ENCODE results near the gene ADAMTS17. TPM values are rescaled to one million over a fixed set of nuclear protein-coding genes. Genes with fewer than 3 reads are reported as not detected.
A peak's percentile ranks its signal among the peaks of the same experiment; 100 is the strongest.

Gene ADAMTS17
- total RNA-seq, 1 donor from 2014 or later = 1.5 TPM

DNA sequence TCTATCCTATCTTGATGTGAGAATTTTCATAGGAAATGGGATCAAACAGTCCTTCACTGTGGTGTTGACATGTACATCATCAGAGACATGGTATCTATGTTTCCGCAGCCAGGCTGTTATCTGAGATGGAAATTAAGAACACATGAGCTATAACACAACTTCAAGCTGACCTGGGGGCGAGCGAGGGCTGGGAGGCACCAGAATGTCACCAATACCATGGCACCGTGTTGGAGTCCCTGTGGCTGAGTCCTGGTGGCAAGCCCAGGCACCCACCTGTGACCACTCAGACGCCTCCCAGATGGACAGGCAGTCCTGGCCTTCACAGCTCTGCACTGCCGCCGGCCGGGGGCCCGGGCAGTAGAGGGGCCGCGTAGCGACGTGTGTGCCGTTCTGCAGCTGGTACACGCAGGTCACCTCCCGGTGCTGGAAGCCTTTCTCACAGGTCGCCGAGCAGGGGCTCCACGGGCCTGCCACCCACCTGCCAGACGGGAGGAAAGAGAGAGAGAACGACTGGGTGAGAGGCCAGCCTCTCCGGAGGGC is 344.6 kb downstream of the ADAMTS17 start:
- Histone ChIP-seq H3K9ac (no peak overlapping the region), H2AFZ (replicated peaks) (no peak overlapping the region)
- peaks cover 50% of the 10 kb centered on the region for H3K4me1 Mint-ChIP-seq

DNA sequence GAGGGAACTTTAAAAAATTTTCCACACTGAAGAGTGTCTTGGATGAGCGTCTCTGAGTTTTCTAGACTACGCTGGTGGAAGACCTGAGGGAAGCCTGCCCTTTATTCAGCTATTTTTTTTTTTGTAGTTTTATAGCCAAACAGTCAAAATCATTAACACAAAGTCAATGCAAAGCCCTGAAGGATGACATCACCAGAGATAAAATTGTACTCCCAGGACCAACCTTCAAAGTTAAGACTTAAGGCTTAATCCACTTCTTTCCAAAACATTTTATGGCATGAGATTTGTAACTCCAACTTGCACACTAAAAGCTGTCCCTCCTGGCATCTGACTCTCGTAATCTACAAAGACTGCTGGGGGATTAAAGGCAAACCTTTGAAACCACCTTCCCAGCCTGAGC is 345.1 kb downstream of the ADAMTS17 start:
- Histone ChIP-seq H3K4me3 (no peak overlapping the region), H3K4me2 (no peak overlapping the region), H3F3A (ENCODE audit: low read depth) (peaks cover 11% of the 10 kb centered on the region), H4K20me1 (ENCODE audit: low read depth) (no peaks in the 10 kb centered on the region), H3K27ac (no peak overlapping the region), H3K79me2 (ENCODE audit: low read depth) (no peaks in the 10 kb centered on the region), H3K36me3 (no peaks in the 10 kb centered on the region), H3K4me1 (peaks cover 27% of the 10 kb centered on the region), H2AFZ (replicated peaks) (no peak overlapping the region), H3K27me3 (no peaks in the 10 kb centered on the region), H3K9ac (no peak overlapping the region), H3K9me3 (ENCODE audit: low read depth) (no peaks in the 10 kb centered on the region)
- Mint-ChIP-seq H3K27ac (no peak overlapping the region), H3K27me3 (ENCODE audit: insufficient read depth, low read depth) (peaks cover 16% of the 10 kb centered on the region), H3K4me3 (no peak overlapping the region), H3K9me3 (no peaks in the 10 kb centered on the region), H3K36me3 (no peaks in the 10 kb centered on the region), H3K4me1 (peaks cover 45% of the 10 kb centered on the region)
- TF ChIP-seq EZH2 (IDR thresholded peaks at IDR 0.05) = no peak
- TF ChIP-seq, protein P1, sequence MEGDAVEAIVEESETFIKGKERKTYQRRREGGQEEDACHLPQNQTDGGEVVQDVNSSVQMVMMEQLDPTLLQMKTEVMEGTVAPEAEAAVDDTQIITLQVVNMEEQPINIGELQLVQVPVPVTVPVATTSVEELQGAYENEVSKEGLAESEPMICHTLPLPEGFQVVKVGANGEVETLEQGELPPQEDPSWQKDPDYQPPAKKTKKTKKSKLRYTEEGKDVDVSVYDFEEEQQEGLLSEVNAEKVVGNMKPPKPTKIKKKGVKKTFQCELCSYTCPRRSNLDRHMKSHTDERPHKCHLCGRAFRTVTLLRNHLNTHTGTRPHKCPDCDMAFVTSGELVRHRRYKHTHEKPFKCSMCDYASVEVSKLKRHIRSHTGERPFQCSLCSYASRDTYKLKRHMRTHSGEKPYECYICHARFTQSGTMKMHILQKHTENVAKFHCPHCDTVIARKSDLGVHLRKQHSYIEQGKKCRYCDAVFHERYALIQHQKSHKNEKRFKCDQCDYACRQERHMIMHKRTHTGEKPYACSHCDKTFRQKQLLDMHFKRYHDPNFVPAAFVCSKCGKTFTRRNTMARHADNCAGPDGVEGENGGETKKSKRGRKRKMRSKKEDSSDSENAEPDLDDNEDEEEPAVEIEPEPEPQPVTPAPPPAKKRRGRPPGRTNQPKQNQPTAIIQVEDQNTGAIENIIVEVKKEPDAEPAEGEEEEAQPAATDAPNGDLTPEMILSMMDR (IDR thresholded peaks at IDR 0.05) = no peak
- no peak for TF ChIP-seq EZH2phosphoT487 (IDR thresholded peaks at IDR 0.05)
- DNase-seq (ENCODE audit: low spot score) = no peak

More for the DNA sequence above, 344.6 kb downstream of the ADAMTS17 start:
- Histone ChIP-seq H3K27me3 (no peaks in the 10 kb centered on the region), H3K9me3 (ENCODE audit: low read depth) (no peaks in the 10 kb centered on the region), H3F3A (ENCODE audit: low read depth) (peaks cover 11% of the 10 kb centered on the region), H3K4me3 (no peak overlapping the region), H3K4me1 (peaks cover 30% of the 10 kb centered on the region), H3K79me2 (ENCODE audit: low read depth) (no peaks in the 10 kb centered on the region), H3K4me2 (no peak overlapping the region), H3K27ac (no peak overlapping the region), H4K20me1 (ENCODE audit: low read depth) (no peaks in the 10 kb centered on the region), H3K36me3 (no peaks in the 10 kb centered on the region)
- Mint-ChIP-seq H3K27me3 (ENCODE audit: insufficient read depth, low read depth) (peaks cover 15% of the 10 kb centered on the region), H3K27ac (no peak overlapping the region), H3K4me3 (no peak overlapping the region), H3K36me3 (no peaks in the 10 kb centered on the region), H3K9me3 (no peaks in the 10 kb centered on the region)
- no peak for DNase-seq (ENCODE audit: low spot score)
- TF ChIP-seq EZH2 (IDR thresholded peaks at IDR 0.05) (no peak), EZH2phosphoT487 (IDR thresholded peaks at IDR 0.05) (no peak)
- TF ChIP-seq, protein P1 (IDR thresholded peaks at IDR 0.05) = no peak

DNA sequence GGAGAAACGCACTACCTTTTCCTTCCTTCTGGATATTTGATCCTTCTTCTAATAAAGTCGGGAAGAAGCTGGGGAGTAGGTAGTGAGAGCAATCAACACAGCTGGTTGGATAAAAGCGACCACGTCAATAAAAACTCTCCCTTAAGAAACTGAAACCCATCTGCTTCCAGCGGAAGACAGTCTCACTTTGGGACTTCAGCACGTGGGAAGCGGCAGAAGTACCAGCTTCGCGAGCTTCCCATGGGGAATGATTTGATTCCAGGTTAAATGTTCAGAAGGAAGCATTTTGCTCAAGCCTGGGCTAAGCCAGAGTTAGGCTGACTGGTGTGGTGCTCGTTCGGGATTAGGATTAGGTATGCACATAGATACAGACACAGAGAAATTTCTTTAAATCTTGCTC is 346.2 kb downstream of the ADAMTS17 start:
- Histone ChIP-seq H3K9me3 (ENCODE audit: low read depth) (no peaks in the 10 kb centered on the region), H3K4me3 (no peak overlapping the region), H3K27me3 (no peaks in the 10 kb centered on the region), H3F3A (ENCODE audit: low read depth) (peaks cover 11% of the 10 kb centered on the region), H3K9ac (no peak overlapping the region), H3K27ac (no peak overlapping the region), H3K79me2 (ENCODE audit: low read depth) (no peaks in the 10 kb centered on the region), H3K4me1 (peaks cover 27% of the 10 kb centered on the region), H3K36me3 (no peaks in the 10 kb centered on the region), H2AFZ (replicated peaks) (no peak overlapping the region), H4K20me1 (ENCODE audit: low read depth) (no peaks in the 10 kb centered on the region), H3K4me2 (peak overlapping the region; percentile 69)
- Mint-ChIP-seq H3K36me3 (no peaks in the 10 kb centered on the region), H3K9me3 (no peaks in the 10 kb centered on the region), H3K27ac (no peak overlapping the region), H3K27me3 (ENCODE audit: insufficient read depth, low read depth) (peaks cover 17% of the 10 kb centered on the region), H3K4me1 (peaks cover 41% of the 10 kb centered on the region), H3K4me3 (peak overlapping the region; percentile 36)
- peak; percentile 5 for TF ChIP-seq EZH2phosphoT487 (IDR thresholded peaks at IDR 0.05)
- TF ChIP-seq, protein P1 (IDR thresholded peaks at IDR 0.05) = no peak
- DNase-seq (ENCODE audit: low spot score) = no peak

Data from neural progenitor cell (in vitro differentiated cells).